GM12878 (cell line): ENCODE results near the gene PFDN4. TPM values are rescaled to one million over a fixed set of nuclear protein-coding genes. Genes with fewer than 3 reads are reported as not detected.
A peak's percentile ranks its signal among the peaks of the same experiment; 100 is the strongest.

ENCODE experiments used
- ATAC-seq: fragments of 200-7000 bp; cut with Tn5 transposase; 3 replicates; pipeline ENCODE4 v1.9.1; 2020; ENCODE audit warnings: mild to moderate bottlenecking, moderate library complexity
- BruUV-seq: library from RNA; stranded (reverse); fragments of 400-500 nt; replicated peaks from 2 replicates; lab custom pipeline; 2021; lab: Mats Ljungman, UMichigan
- CTCF ChIA-PET: fragments of 300-600 bp; sonication (Branson Sonifier 250); formaldehyde crosslinking; extraction: SDS; loops from one replicate; lab custom pipeline; 2021; ENCODE audit warnings: inconsistent platforms; lab: Yijun Ruan, JAX
- POLR2A ChIA-PET: fragments of 350-600 bp; formaldehyde crosslinking; extraction: SDS; loops from one replicate; lab custom pipeline; 2021; ENCODE audit warnings: inconsistent platforms; lab: Charles Lee
- RAD21 ChIA-PET: fragments of 300-600 bp; sonication (Branson Sonifier 250); formaldehyde crosslinking; loops from one replicate; lab custom pipeline; 2023; ENCODE audit warnings: antibody characterized with exemption; ENCODE audit not compliant: unreplicated experiment; lab: Charles Lee
- SMC1A ChIA-PET: fragments of 300-600 bp; sonication (Branson Sonifier 250); formaldehyde crosslinking; loops from one replicate; lab custom pipeline; 2023; ENCODE audit not compliant: unreplicated experiment, uncharacterized antibody; lab: Charles Lee
- DNase-seq: peaks from one replicate; pipeline ENCODE4 v3.0.0-alpha.2; 2011; ENCODE audit warnings: low read depth, low spot score
- FAIRE-seq: peaks from 3 replicates; lab custom pipeline; 2011; peaks lifted over from hg19 to GRCh38; lab: Jason Lieb, UNC
- H2AFZ ChIP-seq: 2 replicates; pipeline ENCODE4 v1.6.0; 2011; ENCODE audit warnings: low read depth, low read length, control low read depth; ENCODE audit not compliant: control insufficient read depth
- H3K27ac ChIP-seq: 2 replicates; pipeline ENCODE4 v1.5.1; 2011; ENCODE audit warnings: control low read depth; ENCODE audit not compliant: control insufficient read depth, insufficient read depth
- H3K27me3 ChIP-seq, 2 experiments: replicated peaks in 1 of 2; 2 replicates each; pipeline versions ENCODE4 v1.6.0 to v1.6.1; 2011; ENCODE audit warnings: low read length in 1 of 2; ENCODE audit not compliant: control insufficient read depth in 2 of 2, insufficient read depth in 2 of 2
- H3K36me3 ChIP-seq, 2 experiments: 2 replicates each; pipeline ENCODE4 v1.5.1; 2011; ENCODE audit warnings: low read length in 1 of 2; ENCODE audit not compliant: control insufficient read depth in 2 of 2, insufficient read depth in 2 of 2
- H3K4me1 ChIP-seq: 2 replicates; pipeline ENCODE4 v1.6.1; 2011; ENCODE audit warnings: mild to moderate bottlenecking, low read length, moderate library complexity, mixed read lengths; ENCODE audit not compliant: control insufficient read depth, insufficient read depth
- H3K4me2 ChIP-seq: 2 replicates; pipeline ENCODE4 v1.6.0; 2011; ENCODE audit warnings: control low read depth; ENCODE audit not compliant: control insufficient read depth, insufficient read depth
- H3K4me3 ChIP-seq: fragments of 200-600 bp; sonication (generic); 2 replicates; pipeline ENCODE4 v1.5.1; 2016
- H3K79me2 ChIP-seq: 2 replicates; pipeline ENCODE4 v1.6.0; 2011; ENCODE audit warnings: low read length; ENCODE audit not compliant: control insufficient read depth, insufficient read depth
- H3K9ac ChIP-seq: 2 replicates; pipeline ENCODE4 v1.8.0; 2011; ENCODE audit warnings: low read length, control low read depth, mixed read lengths; ENCODE audit not compliant: control insufficient read depth, insufficient read depth
- H3K9me3 ChIP-seq: replicated peaks from 3 replicates; pipeline ENCODE4 v1.5.1; 2011; ENCODE audit warnings: mild to moderate bottlenecking, low read length; ENCODE audit not compliant: control insufficient read depth, insufficient read depth
- H4K20me1 ChIP-seq: 2 replicates; pipeline ENCODE4 v1.6.0; 2011; ENCODE audit not compliant: control insufficient read depth, insufficient read depth
- CBX3 ChIP-seq: fragments of 200-600 bp; sonication (generic); IDR thresholded peaks from 2 replicates; pipeline ENCODE4 v1.6.1; 2016; ENCODE audit warnings: low read depth, borderline replicate concordance
- ETV6 ChIP-seq, 2 experiments: fragments of 450-650 bp in 1 of 2; IDR thresholded peaks in 1 of 2; conservative IDR thresholded peaks in 1 of 2; 2 replicates each; pipeline ENCODE4 v1.6.1; 2014; ENCODE audit warnings: antibody characterized with exemption in 1 of 2, borderline replicate concordance in 1 of 2, low read depth in 1 of 2, mild to moderate bottlenecking in 1 of 2, moderate library complexity in 1 of 2
- FOS ChIP-seq: IDR thresholded peaks from 3 replicates; pipeline ENCODE4 v1.6.1; 2011; ENCODE audit warnings: borderline replicate concordance; ENCODE audit not compliant: insufficient read length; ENCODE audit errors: extremely low read depth
- HDAC6 ChIP-seq: fragments of 200-600 bp; sonication (generic); IDR thresholded peaks from one replicate; pipeline ENCODE4 v1.8.0; 2017; ENCODE audit warnings: antibody characterized with exemption; ENCODE audit not compliant: unreplicated experiment
- KLF5 ChIP-seq: fragments of 450-650 bp; IDR thresholded peaks from 2 replicates; pipeline ENCODE4 v1.6.1; 2014; ENCODE audit warnings: mild to moderate bottlenecking; ENCODE audit not compliant: partially characterized antibody
- NFIC ChIP-seq: IDR thresholded peaks from 2 replicates; pipeline ENCODE4 v1.6.1; 2012; ENCODE audit warnings: low read depth, mild to moderate bottlenecking, inconsistent platforms, low read length, moderate library complexity
- NFXL1 ChIP-seq: fragments of 450-650 bp; IDR thresholded peaks from 2 replicates; pipeline ENCODE4 v1.6.1; 2017; ENCODE audit warnings: antibody characterized with exemption, mild to moderate bottlenecking, borderline replicate concordance
- RFX5 ChIP-seq: IDR thresholded peaks from 2 replicates; pipeline ENCODE4 v1.6.1; 2011; ENCODE audit warnings: low read depth, low read length, improper control_type of control experiment
- YBX1 ChIP-seq: fragments of 450-650 bp; IDR thresholded peaks from 2 replicates; pipeline ENCODE4 v1.6.1; 2016; ENCODE audit warnings: antibody characterized with exemption
- ZNF384 ChIP-seq: IDR thresholded peaks from 2 replicates; pipeline ENCODE4 v1.6.1; 2012; ENCODE audit warnings: low read depth, mild to moderate bottlenecking, low read length, improper control_type of control experiment, borderline replicate concordance
- WGBS: methylation state at CpG from one replicate; pipeline ENCODE4 v1.1.6; 2016; ENCODE audit warnings: low lambda C conversion rate; ENCODE audit not compliant: insufficient replicate concordance, insufficient coverage; ENCODE audit errors: missing lambda C conversion rate; 5-methylcytosine and 5-hydroxymethylcytosine counted together
- in situ Hi-C: fragments of 300-500 bp; cut with MboI; formaldehyde crosslinking; loops from 9 replicates; pipeline ENCODE4 v1.14.3; 2018; ENCODE audit warnings: mixed read lengths
- intact Hi-C: fragments of 100-400 bp; cut with micrococcal nuclease; formaldehyde crosslinking; loops from one replicate; pipeline ENCODE4 v1.14.2; 2022; ENCODE audit not compliant: unreplicated experiment
- polyA plus RNA-seq, 11 experiments: library from polyadenylated mRNA; depleted of rRNA in 4 of 11; unstranded in 6 of 11; stranded (reverse) in 5 of 11; fragments of >200 nt; fragmentation: Nextera tagmentation in 4 of 11; fragmentation: Illumina TruSeq in 1 of 11; extraction: Ambion mirVana in 4 of 11; extraction: Trizol in 1 of 11; gene quantifications; 1 replicate in 1 of 11; 2 replicates in 10 of 11; pipeline versions ENCODE4 v1.2.1 to v1.2.3, GENCODE V29; 2011 to 2016; ENCODE audit warnings: inconsistent platforms in 2 of 11, missing spikeins in 2 of 11, low read depth in 1 of 11
- total RNA-seq, 4 experiments: library from RNA; depleted of rRNA in 3 of 4; stranded (reverse); fragments of >200 nt in 3 of 4; fragmentation: Illumina TruSeq in 1 of 4; extraction: Trizol in 1 of 4; gene quantifications; 2 replicates each; pipeline versions ENCODE4 v1.2.1 to v1.2.3, GENCODE V29; 2013 to 2021
- TF ChIP-seq, protein P1 (sequence below): fragments of 450-650 bp; conservative IDR thresholded peaks from 2 replicates; pipeline ENCODE4 v1.6.1; 2017; ENCODE audit warnings: mild to moderate bottlenecking, moderate library complexity

Gene PFDN4
- total and polyA plus RNA-seq, 10 of the 15 experiments (the other 5 are each of a cell fraction or from before 2014, with no cell fraction given) = 36.9 to 136 (median 82.8) TPM

DNA sequence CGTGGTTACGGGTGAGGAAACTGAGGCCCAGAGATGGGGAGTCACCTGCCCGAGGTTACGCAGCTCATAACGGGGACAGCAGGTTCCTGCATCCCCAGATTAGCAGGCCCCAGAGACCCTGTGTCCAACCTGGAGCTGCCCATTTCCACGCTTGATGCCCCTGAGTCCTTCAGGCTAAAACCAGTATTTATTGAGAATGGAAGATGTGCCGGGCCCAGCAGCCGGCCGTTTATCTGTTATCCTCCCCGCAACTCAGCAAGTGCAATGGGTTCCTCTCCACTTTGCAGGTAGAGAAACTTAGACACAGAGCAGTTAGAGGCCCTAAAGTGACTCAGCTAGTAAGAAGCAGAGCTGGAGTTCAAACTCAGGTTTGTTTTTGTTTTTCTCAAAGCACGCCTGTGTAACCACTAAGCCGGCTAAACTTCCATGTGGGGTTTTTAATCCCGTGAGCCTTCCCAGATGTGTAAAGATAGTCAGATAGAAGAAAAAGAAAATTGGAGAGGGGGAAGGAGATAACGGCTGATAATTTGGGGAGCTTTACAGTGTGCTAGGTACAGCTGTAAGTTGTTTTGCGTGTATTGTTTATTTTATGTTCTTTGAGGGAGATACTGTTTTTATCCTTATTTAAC, 775 bp downstream of the PFDN4 start:
- BruUV-seq = no TSS peak
- RAD21 ChIA-PET = interaction anchor here (0.9 to 1.3 kb wide), 2 partner anchors 106 to 148 kb away, joined by 3 read pairs; no protein-coding TSS in a partner anchor
- POLR2A ChIA-PET = interaction anchor here (1.4 kb wide), 1 partner anchor 425 kb away, joined by 3 read pairs; no protein-coding TSS in a partner anchor
- CTCF ChIA-PET = interaction anchor here (0.6 to 3.4 kb wide), 22 partner anchors 9 to 440 kb away, joined by 3 to 29 read pairs (median 4); no protein-coding TSS in a partner anchor
- peaks cover 20% of the 10 kb centered on the region for H3K79me2 ChIP-seq
- DNase-seq (no peak), FAIRE-seq (no peak), ATAC-seq (peak; percentile 43)
- H3K9ac ChIP-seq = peak overlapping the region; percentile 97
- H3K27ac ChIP-seq = peak overlapping the region; percentile 100
- peak overlapping the region; percentile 100 for H2AFZ ChIP-seq
- H3K9me3 ChIP-seq = no peaks in the 10 kb centered on the region
- peaks cover 14% of the 10 kb centered on the region for H3K4me1 ChIP-seq
- intact Hi-C loops (no loop called here), in situ Hi-C loops (loop anchor here (10.0 kb wide), 1 partner anchor 634 kb away; no protein-coding TSS in a partner anchor)
- 0 out of 2 replicates have a peak, but pooled peaks have one; percentile 1 for TF ChIP-seq NFXL1
- TF ChIP-seq YBX1 = no peak
- H4K20me1 ChIP-seq = no peaks in the 10 kb centered on the region
- SMC1A ChIA-PET = interaction anchor here (0.5 to 3.4 kb wide), 10 partner anchors 9 to 1101 kb away, joined by 3 to 14 read pairs (median 3); no protein-coding TSS in a partner anchor
- 4% methylated on average over 15 of the region's 15 CpGs for WGBS
- H3K27me3 ChIP-seq = no peaks in the 10 kb centered on the region
- H3K4me3 ChIP-seq = peak overlapping the region; percentile 91
- peak overlapping the region; percentile 38 for H3K4me2 ChIP-seq
- H3K36me3 ChIP-seq = no peaks in the 10 kb centered on the region

DNA sequence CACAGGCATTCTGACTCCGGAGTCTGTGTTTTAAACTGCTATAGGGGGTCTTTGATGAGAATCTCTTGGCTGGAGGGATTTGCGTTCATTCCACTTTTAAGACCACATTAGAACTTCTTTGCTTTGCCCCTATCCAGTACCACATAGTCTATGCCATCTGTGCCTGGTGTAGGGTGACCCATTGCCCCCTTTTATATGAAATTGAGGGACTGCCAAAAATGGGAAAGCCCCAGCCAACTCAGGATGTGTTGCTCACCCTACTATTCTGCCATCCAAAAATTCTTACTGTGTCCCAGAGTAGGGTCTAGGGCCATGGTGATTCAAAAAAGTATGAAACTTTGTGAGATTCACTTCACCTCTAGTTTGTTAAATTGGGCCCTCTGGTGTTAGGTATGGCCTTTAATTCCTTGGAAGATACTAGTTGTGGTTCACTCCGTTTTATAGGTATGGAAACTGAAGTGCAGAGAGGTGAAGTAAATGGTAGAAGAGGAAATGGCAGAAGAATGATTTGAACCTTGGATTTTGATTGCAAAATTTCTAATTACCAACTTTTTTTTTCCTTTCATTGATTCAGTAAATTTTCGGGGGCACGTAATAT, 1.4 kb downstream of the PFDN4 start:
- DNase-seq (no peak), ATAC-seq (no peak), FAIRE-seq (no peak)
- no peaks in the 10 kb centered on the region for H3K36me3 ChIP-seq
- H3K9ac ChIP-seq = no peak overlapping the region
- no peak overlapping the region for H2AFZ ChIP-seq
- no peaks in the 10 kb centered on the region for H4K20me1 ChIP-seq
- WGBS = 89% methylated on average over 5 of the region's 5 CpGs
- ChIA-PET RAD21 (no interaction called here), SMC1A (interaction anchor here (0.5 to 3.4 kb wide), 4 partner anchors 9 to 1101 kb away, joined by 3 to 14 read pairs (median 6); no protein-coding TSS in a partner anchor), POLR2A (no interaction called here), CTCF (interaction anchor here (0.6 to 3.4 kb wide), 10 partner anchors 9 to 437 kb away, joined by 3 to 29 read pairs (median 6); no protein-coding TSS in a partner anchor)
- no peaks in the 10 kb centered on the region for H3K9me3 ChIP-seq
- H3K4me2 ChIP-seq = peak overlapping the region; percentile 38
- no peak overlapping the region for H3K27ac ChIP-seq
- intact Hi-C loops (no loop called here), in situ Hi-C loops (loop anchor here (10.0 kb wide), 1 partner anchor 635 kb away; no protein-coding TSS in a partner anchor)
- TSS peak; percentile 65 for BruUV-seq
- peaks cover 14% of the 10 kb centered on the region for H3K4me1 ChIP-seq
- peak overlapping the region; percentile 91 for H3K4me3 ChIP-seq
- H3K27me3 ChIP-seq = no peaks in the 10 kb centered on the region
- peaks cover 20% of the 10 kb centered on the region for H3K79me2 ChIP-seq
- TF ChIP-seq ZNF384 = no peak
- TF ChIP-seq, protein P1, sequence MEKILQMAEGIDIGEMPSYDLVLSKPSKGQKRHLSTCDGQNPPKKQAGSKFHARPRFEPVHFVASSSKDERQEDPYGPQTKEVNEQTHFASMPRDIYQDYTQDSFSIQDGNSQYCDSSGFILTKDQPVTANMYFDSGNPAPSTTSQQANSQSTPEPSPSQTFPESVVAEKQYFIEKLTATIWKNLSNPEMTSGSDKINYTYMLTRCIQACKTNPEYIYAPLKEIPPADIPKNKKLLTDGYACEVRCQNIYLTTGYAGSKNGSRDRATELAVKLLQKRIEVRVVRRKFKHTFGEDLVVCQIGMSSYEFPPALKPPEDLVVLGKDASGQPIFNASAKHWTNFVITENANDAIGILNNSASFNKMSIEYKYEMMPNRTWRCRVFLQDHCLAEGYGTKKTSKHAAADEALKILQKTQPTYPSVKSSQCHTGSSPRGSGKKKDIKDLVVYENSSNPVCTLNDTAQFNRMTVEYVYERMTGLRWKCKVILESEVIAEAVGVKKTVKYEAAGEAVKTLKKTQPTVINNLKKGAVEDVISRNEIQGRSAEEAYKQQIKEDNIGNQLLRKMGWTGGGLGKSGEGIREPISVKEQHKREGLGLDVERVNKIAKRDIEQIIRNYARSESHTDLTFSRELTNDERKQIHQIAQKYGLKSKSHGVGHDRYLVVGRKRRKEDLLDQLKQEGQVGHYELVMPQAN = no peak
- 0 out of 4 replicates have a peak, but pooled peaks of 1 of the 2 experiments have one; percentile 25 for TF ChIP-seq ETV6 (conservative IDR thresholded peaks at IDR 0.05 in 1 of 2, IDR thresholded peaks at IDR 0.05 in 1 of 2; ENCODE audit: borderline replicate concordance in 1 of 2, low read depth in 1 of 2)
- TF ChIP-seq RFX5 = no peak
- no peak for TF ChIP-seq HDAC6
- no peak for TF ChIP-seq CBX3
- no peak for TF ChIP-seq KLF5
- no peak for TF ChIP-seq NFIC
- TF ChIP-seq FOS = no peak
